Glutamatergic neuron (in vitro differentiated cells): ENCODE measurements around the gene MYH7B. TPM values are rescaled to one million over a fixed set of nuclear protein-coding genes. Genes with fewer than 3 reads are reported as not detected.
A peak's percentile ranks its signal among the peaks of the same experiment; 100 is the strongest.

Experiments used
- DNase-seq: peaks from one replicate; pipeline ENCODE4 v3.0.0; 2022
- H3K27ac Mint-ChIP-seq: one replicate; pipeline ENCODE4 v1.8.0; 2020; ENCODE audit warnings: mild to moderate bottlenecking, mixed read lengths, inconsistent platforms; ENCODE audit not compliant: unreplicated experiment
- H3K27me3 Mint-ChIP-seq: one replicate; pipeline ENCODE4 v1.8.0; 2020; ENCODE audit warnings: mild to moderate bottlenecking, moderate library complexity, mixed read lengths, inconsistent platforms; ENCODE audit not compliant: unreplicated experiment
- H3K36me3 Mint-ChIP-seq: one replicate; pipeline ENCODE4 v1.8.0; 2020; ENCODE audit warnings: mild to moderate bottlenecking, mixed read lengths, inconsistent platforms; ENCODE audit not compliant: unreplicated experiment
- H3K4me1 Mint-ChIP-seq: one replicate; pipeline ENCODE4 v1.8.0; 2020; ENCODE audit warnings: mild to moderate bottlenecking, low read depth, mixed read lengths, inconsistent platforms; ENCODE audit not compliant: unreplicated experiment
- H3K4me3 Mint-ChIP-seq: one replicate; pipeline ENCODE4 v1.8.0; 2020; ENCODE audit warnings: mild to moderate bottlenecking, mixed read lengths, inconsistent platforms; ENCODE audit not compliant: unreplicated experiment
- H3K9me3 Mint-ChIP-seq: one replicate; pipeline ENCODE4 v1.8.0; 2020; ENCODE audit warnings: mild to moderate bottlenecking, moderate library complexity, mixed read lengths, inconsistent platforms; ENCODE audit not compliant: unreplicated experiment
- total RNA-seq: library from RNA; stranded (reverse); fragmentation: NEBNext Ultra II Directional; extraction: Animal tissue kit (Norgen Biotek cat#: 25700); gene quantifications from one replicate; pipeline ENCODE4 v1.2.1, GENCODE V29; 2021; ENCODE audit not compliant: unreplicated experiment
- TF ChIP-seq, protein P1 (sequence below): fragments of 200-600 bp; sonication (generic); IDR thresholded peaks from one replicate; pipeline ENCODE4 v1.5.0; 2021; ENCODE audit not compliant: partially characterized antibody, unreplicated experiment

MYH7B gene
- total RNA-seq, 1 donor from 2014 or later, result 1.5 TPM

DNA sequence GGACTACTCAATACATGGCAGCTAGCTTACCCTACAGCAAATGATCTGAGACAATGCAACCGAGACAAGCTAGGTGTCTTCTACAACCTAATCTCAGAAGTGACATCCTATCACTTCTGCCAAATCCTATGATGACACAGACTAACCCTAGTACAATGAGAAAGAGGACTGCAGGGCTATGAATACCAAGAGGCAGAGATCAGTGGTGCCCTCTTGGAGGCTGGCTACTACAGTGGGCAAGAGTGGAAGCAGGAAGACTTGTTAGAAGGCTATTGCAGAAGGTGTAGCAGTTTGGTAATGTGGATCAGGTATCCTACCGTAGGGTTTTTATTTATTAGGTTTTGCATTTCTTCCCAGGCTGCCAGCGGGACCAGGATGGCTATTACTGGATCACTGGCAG is 30.3 kb upstream of the MYH7B start:
- TF ChIP-seq, protein P1, sequence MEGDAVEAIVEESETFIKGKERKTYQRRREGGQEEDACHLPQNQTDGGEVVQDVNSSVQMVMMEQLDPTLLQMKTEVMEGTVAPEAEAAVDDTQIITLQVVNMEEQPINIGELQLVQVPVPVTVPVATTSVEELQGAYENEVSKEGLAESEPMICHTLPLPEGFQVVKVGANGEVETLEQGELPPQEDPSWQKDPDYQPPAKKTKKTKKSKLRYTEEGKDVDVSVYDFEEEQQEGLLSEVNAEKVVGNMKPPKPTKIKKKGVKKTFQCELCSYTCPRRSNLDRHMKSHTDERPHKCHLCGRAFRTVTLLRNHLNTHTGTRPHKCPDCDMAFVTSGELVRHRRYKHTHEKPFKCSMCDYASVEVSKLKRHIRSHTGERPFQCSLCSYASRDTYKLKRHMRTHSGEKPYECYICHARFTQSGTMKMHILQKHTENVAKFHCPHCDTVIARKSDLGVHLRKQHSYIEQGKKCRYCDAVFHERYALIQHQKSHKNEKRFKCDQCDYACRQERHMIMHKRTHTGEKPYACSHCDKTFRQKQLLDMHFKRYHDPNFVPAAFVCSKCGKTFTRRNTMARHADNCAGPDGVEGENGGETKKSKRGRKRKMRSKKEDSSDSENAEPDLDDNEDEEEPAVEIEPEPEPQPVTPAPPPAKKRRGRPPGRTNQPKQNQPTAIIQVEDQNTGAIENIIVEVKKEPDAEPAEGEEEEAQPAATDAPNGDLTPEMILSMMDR, result no peak
- no peak overlapping the region for H3K27ac Mint-ChIP-seq
- DNase-seq, result no peak
- H3K4me1 Mint-ChIP-seq, result peaks cover 14% of the 10 kb centered on the region
- peaks cover 3% of the 10 kb centered on the region for H3K27me3 Mint-ChIP-seq
- H3K36me3 Mint-ChIP-seq, result peaks cover 14% of the 10 kb centered on the region
- peaks cover 2% of the 10 kb centered on the region for H3K9me3 Mint-ChIP-seq
- H3K4me3 Mint-ChIP-seq, result no peak overlapping the region

DNA sequence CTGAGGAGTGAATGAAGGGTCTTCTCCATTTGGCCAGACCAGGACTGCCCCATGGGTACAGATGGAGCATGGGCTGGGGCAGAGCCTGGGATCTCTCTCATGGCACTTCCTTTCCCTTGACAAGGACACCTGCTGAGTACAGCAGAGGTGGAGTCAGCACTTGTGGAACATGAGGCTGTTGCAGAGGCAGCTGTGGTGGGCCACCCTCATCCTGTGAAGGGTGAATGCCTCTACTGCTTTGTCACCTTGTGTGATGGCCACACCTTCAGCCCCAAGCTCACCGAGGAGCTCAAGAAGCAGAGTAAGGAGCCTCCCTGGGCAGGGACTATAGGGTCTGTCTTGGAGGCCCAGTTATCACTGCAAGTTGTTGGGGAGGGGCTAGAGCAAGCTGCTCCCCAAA is 29.7 kb upstream of the MYH7B start:
- H3K4me1 Mint-ChIP-seq, result peaks cover 14% of the 10 kb centered on the region
- peaks cover 3% of the 10 kb centered on the region for H3K27me3 Mint-ChIP-seq
- no peak overlapping the region for H3K27ac Mint-ChIP-seq
- H3K36me3 Mint-ChIP-seq, result peaks cover 20% of the 10 kb centered on the region
- TF ChIP-seq, protein P1, result no peak
- DNase-seq, result no peak
- H3K9me3 Mint-ChIP-seq, result peaks cover 2% of the 10 kb centered on the region
- H3K4me3 Mint-ChIP-seq, result no peak overlapping the region

DNA sequence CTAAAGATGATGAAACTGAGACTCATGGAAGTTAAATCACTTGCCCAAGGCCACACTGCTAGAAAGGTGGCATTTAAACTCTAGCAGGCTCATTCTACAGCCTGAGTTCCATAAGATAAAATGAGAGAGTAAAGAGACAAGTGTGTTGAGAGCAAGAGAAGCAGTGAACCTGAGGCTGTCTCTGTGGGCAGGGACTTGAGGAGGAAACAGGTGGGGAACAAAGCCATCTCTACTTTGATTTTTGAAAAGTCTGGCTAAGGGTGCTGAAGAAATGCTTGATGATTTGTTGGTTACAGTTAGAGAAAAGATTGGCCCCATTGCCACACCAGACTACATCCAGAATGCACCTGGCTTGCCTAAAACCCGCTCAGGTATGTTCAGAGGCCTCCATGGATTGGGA is 29.1 kb upstream of the MYH7B start:
- Mint-ChIP-seq H3K4me3 (peak overlapping the region; percentile 55), H3K4me1 (peaks cover 14% of the 10 kb centered on the region), H3K27me3 (peaks cover 3% of the 10 kb centered on the region), H3K27ac (no peak overlapping the region), H3K9me3 (peaks cover 2% of the 10 kb centered on the region), H3K36me3 (peaks cover 20% of the 10 kb centered on the region)
- TF ChIP-seq, protein P1, result no peak
- no peak for DNase-seq

DNA sequence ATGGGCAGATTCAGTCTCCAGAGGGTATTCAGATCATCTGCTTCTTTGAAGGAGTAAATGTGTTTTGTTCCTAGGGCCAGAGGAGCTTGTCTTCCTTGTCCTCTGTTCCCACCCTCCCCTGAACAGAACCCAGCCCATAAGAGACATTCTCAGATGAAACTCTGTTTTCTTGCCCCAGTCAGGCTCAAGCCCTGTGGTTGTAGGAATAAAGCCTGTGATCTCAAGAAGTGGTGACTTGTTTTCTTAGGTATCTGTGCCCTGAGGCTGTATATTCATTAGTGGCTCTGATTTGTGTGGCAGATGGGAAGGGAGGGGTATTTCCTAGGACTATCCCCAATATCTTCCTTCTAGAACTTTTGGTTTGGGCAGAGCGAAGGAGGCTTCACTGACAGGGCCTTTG is 27.9 kb upstream of the MYH7B start:
- H3K4me3 Mint-ChIP-seq, result no peak overlapping the region
- TF ChIP-seq, protein P1, result no peak
- no peak overlapping the region for H3K27ac Mint-ChIP-seq
- peaks cover 2% of the 10 kb centered on the region for H3K9me3 Mint-ChIP-seq
- H3K27me3 Mint-ChIP-seq, result peaks cover 5% of the 10 kb centered on the region
- peaks cover 14% of the 10 kb centered on the region for H3K4me1 Mint-ChIP-seq
- peaks cover 20% of the 10 kb centered on the region for H3K36me3 Mint-ChIP-seq
- DNase-seq, result no peak

DNA sequence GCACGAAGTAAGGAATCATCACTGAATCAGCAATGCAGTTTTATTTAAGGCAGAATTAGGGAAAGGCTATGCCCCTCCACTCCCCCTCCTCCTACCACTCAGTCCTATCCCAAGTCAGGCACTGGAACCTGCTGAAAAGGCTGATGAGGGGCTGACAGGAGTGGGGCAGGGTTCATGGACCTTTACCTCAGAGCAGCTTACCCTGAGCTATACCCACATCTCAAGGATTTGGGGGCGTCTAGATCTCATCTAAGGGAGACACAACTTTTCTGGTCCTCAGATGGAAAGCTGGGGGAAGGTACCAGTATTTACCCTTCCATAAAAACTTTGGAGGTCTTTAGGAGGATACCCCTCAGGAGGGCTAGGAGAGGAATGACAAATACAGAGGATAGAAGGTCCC is 27.3 kb upstream of the MYH7B start:
- no peak for DNase-seq
- peaks cover 5% of the 10 kb centered on the region for H3K27me3 Mint-ChIP-seq
- no peak overlapping the region for H3K27ac Mint-ChIP-seq
- peaks cover 14% of the 10 kb centered on the region for H3K4me1 Mint-ChIP-seq
- no peak overlapping the region for H3K4me3 Mint-ChIP-seq
- H3K9me3 Mint-ChIP-seq, result peaks cover 2% of the 10 kb centered on the region
- TF ChIP-seq, protein P1, result no peak
- H3K36me3 Mint-ChIP-seq, result peaks cover 23% of the 10 kb centered on the region
